IPS-18a (cell line): ENCODE results near the gene CTR9.

Experiments used
- H3K27ac ChIP-seq: one replicate; pipeline ENCODE4 v1.5.1; 2013; ENCODE audit warnings: low read length
- H3K27me3 ChIP-seq: one replicate; pipeline ENCODE4 v1.6.1; 2013; ENCODE audit warnings: mild to moderate bottlenecking, low read length; ENCODE audit not compliant: control insufficient read depth, insufficient read depth
- H3K36me3 ChIP-seq: one replicate; pipeline ENCODE4 v1.6.1; 2013; ENCODE audit warnings: low read depth, low read length; ENCODE audit not compliant: control insufficient read depth
- H3K4me1 ChIP-seq: one replicate; pipeline ENCODE4 v1.6.1; 2013; ENCODE audit warnings: low read depth, low read length; ENCODE audit not compliant: control insufficient read depth
- H3K4me3 ChIP-seq: one replicate; pipeline ENCODE4 v1.5.1; 2013; ENCODE audit warnings: low read length
- H3K9ac ChIP-seq: one replicate; pipeline ENCODE4 v1.6.1; 2013; ENCODE audit warnings: mild to moderate bottlenecking, low read length, moderate library complexity
- H3K9me3 ChIP-seq: one replicate; pipeline ENCODE4 v1.6.1; 2013; ENCODE audit warnings: low read depth, low read length; ENCODE audit not compliant: control insufficient read depth

The CTR9 gene

GRCh38 chr11:10750838-10751580 lies at the start of gene CTR9:
CTR9 (plus strand) TSS chr11:10751246; CDS start chr11:10751413, 167 bp downstream.
- Histone ChIP-seq H3K27ac (peak within 1 kb of the TSS; percentile 77), H3K9me3 (no peaks in the 10 kb centered on the region), H3K4me3 (peak within 1 kb of the TSS; percentile 95), H3K36me3 (peaks cover 26% of the 10 kb centered on the region), H3K9ac (peak within 1 kb of the TSS; percentile 78), H3K27me3 (no peaks in the 10 kb centered on the region), H3K4me1 (peaks cover 7% of the 10 kb centered on the region)

GRCh38 chr11:10701982-10702381 lies 49.1 kb upstream of the CTR9 start:
- Histone ChIP-seq H3K4me3 (no peak overlapping the region), H3K36me3 (no peaks in the 10 kb centered on the region), H3K9ac (no peak overlapping the region), H3K4me1 (no peaks in the 10 kb centered on the region), H3K27me3 (no peaks in the 10 kb centered on the region), H3K9me3 (peaks cover 3% of the 10 kb centered on the region), H3K27ac (no peak overlapping the region)

GRCh38 chr11:10708131-10708530 lies 42.9 kb upstream of the CTR9 start:
- Histone ChIP-seq H3K9me3 (no peaks in the 10 kb centered on the region), H3K36me3 (no peaks in the 10 kb centered on the region), H3K9ac (no peak overlapping the region), H3K4me1 (no peaks in the 10 kb centered on the region), H3K27ac (no peak overlapping the region), H3K27me3 (no peaks in the 10 kb centered on the region), H3K4me3 (no peak overlapping the region)

- Histone ChIP-seq H3K27ac (no peak overlapping the region), H3K9me3 (no peaks in the 10 kb centered on the region), H3K4me3 (no peak overlapping the region), H3K27me3 (no peaks in the 10 kb centered on the region), H3K9ac (no peak overlapping the region), H3K4me1 (no peaks in the 10 kb centered on the region), H3K36me3 (no peaks in the 10 kb centered on the region)
These were observed 41.6 kb upstream of the CTR9 start for GRCh38 chr11:10709299-10710086.

- H3K9me3 ChIP-seq = no peaks in the 10 kb centered on the region
- no peaks in the 10 kb centered on the region for H3K27me3 ChIP-seq
- H3K4me3 ChIP-seq = no peak overlapping the region
- H3K27ac ChIP-seq = no peak overlapping the region
- H3K9ac ChIP-seq = no peak overlapping the region
- no peaks in the 10 kb centered on the region for H3K4me1 ChIP-seq
- H3K36me3 ChIP-seq = no peaks in the 10 kb centered on the region
These were observed 35.5 kb upstream of the CTR9 start for GRCh38 chr11:10715571-10715970.

GRCh38 chr11:10716122-10716521 lies 34.9 kb upstream of the CTR9 start:
- H3K36me3 ChIP-seq = no peaks in the 10 kb centered on the region
- H3K27ac ChIP-seq = no peak overlapping the region
- H3K9me3 ChIP-seq = no peaks in the 10 kb centered on the region
- H3K4me1 ChIP-seq = no peaks in the 10 kb centered on the region
- no peak overlapping the region for H3K9ac ChIP-seq
- H3K27me3 ChIP-seq = no peaks in the 10 kb centered on the region
- no peak overlapping the region for H3K4me3 ChIP-seq

- Histone ChIP-seq H3K27ac (no peak overlapping the region), H3K36me3 (no peaks in the 10 kb centered on the region)
These were observed 34.3 kb upstream of the CTR9 start for GRCh38 chr11:10716543-10717259.

GRCh38 chr11:10719616-10720015 lies 31.4 kb upstream of the CTR9 start:
- Histone ChIP-seq H3K9ac (no peak overlapping the region), H3K27ac (no peak overlapping the region), H3K4me1 (no peaks in the 10 kb centered on the region), H3K4me3 (no peak overlapping the region), H3K27me3 (no peaks in the 10 kb centered on the region), H3K9me3 (no peaks in the 10 kb centered on the region), H3K36me3 (no peaks in the 10 kb centered on the region)

More at GRCh38 chr11:10716543-10717259, 34.3 kb upstream of the CTR9 start:
- H3K9me3 ChIP-seq = no peaks in the 10 kb centered on the region
- H3K27me3 ChIP-seq = no peaks in the 10 kb centered on the region
- no peak overlapping the region for H3K4me3 ChIP-seq
- no peak overlapping the region for H3K9ac ChIP-seq
- H3K4me1 ChIP-seq = no peaks in the 10 kb centered on the region

- Histone ChIP-seq H3K36me3 (no peaks in the 10 kb centered on the region), H3K27ac (no peak overlapping the region), H3K9me3 (no peaks in the 10 kb centered on the region), H3K27me3 (no peaks in the 10 kb centered on the region), H3K9ac (no peak overlapping the region), H3K4me1 (no peaks in the 10 kb centered on the region), H3K4me3 (no peak overlapping the region)
These were observed 30.1 kb upstream of the CTR9 start for GRCh38 chr11:10720881-10721376.

GRCh38 chr11:10722307-10722706 lies 28.7 kb upstream of the CTR9 start:
- H3K27ac ChIP-seq = no peak overlapping the region
- H3K36me3 ChIP-seq = no peaks in the 10 kb centered on the region

GRCh38 chr11:10725114-10725906 lies 25.7 kb upstream of the CTR9 start:
- Histone ChIP-seq H3K9me3 (no peaks in the 10 kb centered on the region), H3K4me1 (peaks cover 5% of the 10 kb centered on the region), H3K27me3 (no peaks in the 10 kb centered on the region), H3K27ac (no peak overlapping the region), H3K9ac (no peak overlapping the region), H3K36me3 (no peaks in the 10 kb centered on the region), H3K4me3 (no peak overlapping the region)

More at GRCh38 chr11:10722307-10722706, 28.7 kb upstream of the CTR9 start:
- Histone ChIP-seq H3K9ac (no peak overlapping the region), H3K27me3 (no peaks in the 10 kb centered on the region), H3K4me1 (no peaks in the 10 kb centered on the region), H3K9me3 (no peaks in the 10 kb centered on the region), H3K4me3 (no peak overlapping the region)
